ENCODE measurements around the gene IVNS1ABP. TPM values are rescaled to one million over a fixed set of nuclear protein-coding genes. Genes with fewer than 3 reads are reported as not detected.
"Not testable (repeated sequence)": the region's sequence is repeated elsewhere in the genome, so short reads cannot be mapped to it uniquely, and the experiment has no call there.

The IVNS1ABP gene
- total RNA-seq, 2 experiments from 2014 or later, result 259 to 263 TPM

DNA sequence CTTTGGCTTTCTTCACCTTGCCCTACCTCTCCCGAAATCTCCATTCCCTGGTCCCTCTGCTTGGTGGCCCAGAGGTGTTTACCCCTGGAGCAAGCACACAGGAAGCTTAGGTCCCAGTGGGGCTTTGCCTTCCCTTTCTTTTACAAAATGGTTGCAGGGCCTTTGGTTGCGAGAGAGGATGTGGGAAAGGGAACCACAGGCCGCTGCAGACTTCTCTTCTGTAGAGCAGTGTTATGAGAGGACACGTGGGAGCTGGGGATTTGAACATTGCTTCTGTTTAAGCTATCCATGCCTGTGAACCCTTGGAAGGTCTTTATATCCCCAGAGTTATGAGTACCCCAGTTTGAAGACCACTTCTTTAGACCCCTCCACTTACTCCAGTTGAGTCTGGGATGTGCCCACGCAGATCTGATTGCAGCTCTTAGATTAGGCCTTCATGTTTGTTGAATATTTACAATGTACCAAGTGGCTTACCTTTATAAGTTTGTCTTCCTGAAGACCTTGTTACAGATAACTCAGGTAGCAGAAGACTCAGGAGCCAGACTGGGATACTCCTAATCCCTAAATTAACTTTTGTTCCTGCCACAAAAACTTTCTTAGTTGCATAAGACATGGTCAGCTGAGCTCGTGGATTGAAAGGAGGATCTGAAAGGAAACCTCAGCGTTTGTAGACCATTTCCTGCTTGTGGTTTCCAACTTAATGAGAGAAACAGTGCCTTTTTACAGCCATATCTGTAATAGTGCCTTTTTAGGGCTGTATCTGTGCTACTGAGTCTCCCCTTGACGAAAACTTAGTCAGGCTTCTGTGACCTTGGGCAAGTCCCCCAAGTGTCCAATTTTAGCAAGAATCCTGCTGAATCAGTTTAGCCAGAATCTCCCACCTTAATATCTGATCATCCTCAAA is 21.9 kb upstream of the IVNS1ABP start:
- POLR2A ChIA-PET, result interaction anchor here (1.0 to 1.1 kb wide), 3 partner anchors 22 to 221 kb away, joined by 3 to 5 read pairs (median 3); partner anchors contain the start of gene IVNS1ABP
- CTCF ChIA-PET, result no interaction called here

- CTCF ChIA-PET, result no interaction called here
- POLR2A ChIA-PET, result no interaction called here
Measured at GRCh38 chr1:185337246-185337645, 20.2 kb upstream of the IVNS1ABP start.

DNA sequence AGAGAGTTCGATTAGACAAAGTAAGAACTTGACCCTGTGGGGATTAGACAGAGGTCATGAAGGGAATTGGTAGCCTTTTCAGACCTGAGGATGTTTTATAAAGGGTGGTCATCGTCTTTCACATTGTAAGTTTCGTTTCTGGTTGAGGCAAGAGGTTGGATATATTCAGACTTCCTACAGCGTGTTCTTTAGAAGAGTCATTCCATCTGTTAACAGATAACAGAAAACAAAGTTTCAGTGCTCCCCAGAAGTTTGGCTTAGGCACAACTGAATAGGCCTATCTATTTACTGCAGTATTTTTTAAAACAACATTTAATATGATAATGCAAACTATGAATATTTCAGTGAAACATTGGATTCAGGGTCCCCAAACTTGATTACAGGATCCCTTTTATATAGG is 17.1 kb upstream of the IVNS1ABP start:
- ChIA-PET CTCF (no interaction called here), POLR2A (no interaction called here)

DNA sequence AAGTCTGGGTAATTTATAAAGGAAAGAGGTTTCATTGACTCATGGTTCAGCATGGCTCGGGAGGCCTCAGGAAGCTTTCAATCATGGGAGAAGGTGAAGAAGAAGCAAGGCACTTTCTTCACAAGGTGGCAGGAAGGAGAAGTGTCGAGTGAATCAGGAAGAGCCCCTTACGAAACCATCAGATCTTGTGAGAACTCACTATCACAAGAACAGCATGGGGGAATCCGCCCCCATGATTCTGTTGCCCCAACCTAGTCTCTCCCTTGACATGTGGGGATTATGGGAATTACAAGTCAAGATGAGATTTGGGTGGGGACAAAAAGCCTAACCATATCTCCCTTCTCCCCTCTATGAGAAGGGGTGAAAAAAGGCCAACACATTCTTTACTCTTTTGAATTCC is 11.2 kb upstream of the IVNS1ABP start:
- POLR2A ChIA-PET, result no interaction called here

DNA sequence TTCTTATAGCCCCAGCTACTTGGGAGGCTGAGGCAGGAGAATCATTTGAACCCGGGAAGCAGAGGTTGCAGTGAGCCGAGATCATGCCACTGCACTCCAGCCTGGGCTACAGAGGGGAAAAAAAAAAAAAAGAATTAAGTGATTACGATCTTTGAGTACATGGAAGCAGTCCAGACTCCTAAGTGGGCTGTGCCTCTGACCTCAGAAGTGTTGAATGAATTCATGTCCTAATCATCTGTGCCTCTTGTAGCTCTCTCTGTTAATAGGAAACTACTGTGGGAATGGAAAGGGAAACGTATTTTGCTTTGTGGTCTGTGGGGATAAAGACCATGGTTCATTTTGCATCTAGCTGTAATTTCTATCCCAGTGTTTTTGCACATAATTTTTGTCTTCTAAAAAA is 8.4 kb upstream of the IVNS1ABP start:
- POLR2A ChIA-PET, result no interaction called here
- CTCF ChIA-PET, result interaction anchor here (0.7 kb wide), 1 partner anchor 113 kb away, joined by 3 read pairs; no protein-coding TSS in a partner anchor

More for the DNA sequence above, 11.2 kb upstream of the IVNS1ABP start:
- CTCF ChIA-PET, result no interaction called here

DNA sequence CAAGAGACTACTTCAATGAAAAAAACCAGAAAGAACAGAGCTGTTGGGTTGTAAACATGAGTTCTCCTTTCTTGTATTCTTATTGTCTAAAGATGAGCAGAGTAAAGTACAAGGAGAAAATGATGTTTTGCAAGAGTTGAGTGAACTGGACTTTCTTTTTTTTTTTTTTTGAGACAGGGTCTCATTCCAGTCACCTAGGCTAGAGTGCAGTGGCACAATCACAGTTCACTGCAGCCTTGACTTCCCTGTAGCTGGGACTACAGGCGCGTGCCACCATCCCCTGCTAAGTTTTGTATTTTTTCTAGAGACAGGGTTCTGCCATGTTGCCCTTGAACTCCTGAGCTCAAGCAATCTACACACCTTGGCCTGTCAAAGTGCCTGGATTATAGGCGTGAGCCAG is 7.1 kb upstream of the IVNS1ABP start:
- POLR2A ChIA-PET, result interaction anchor here (0.7 kb wide), 1 partner anchor 31 kb away, joined by 4 read pairs; no protein-coding TSS in a partner anchor
- CTCF ChIA-PET, result interaction anchor here (1.1 kb wide), 1 partner anchor 353 kb away, joined by 4 read pairs; no protein-coding TSS in a partner anchor

DNA sequence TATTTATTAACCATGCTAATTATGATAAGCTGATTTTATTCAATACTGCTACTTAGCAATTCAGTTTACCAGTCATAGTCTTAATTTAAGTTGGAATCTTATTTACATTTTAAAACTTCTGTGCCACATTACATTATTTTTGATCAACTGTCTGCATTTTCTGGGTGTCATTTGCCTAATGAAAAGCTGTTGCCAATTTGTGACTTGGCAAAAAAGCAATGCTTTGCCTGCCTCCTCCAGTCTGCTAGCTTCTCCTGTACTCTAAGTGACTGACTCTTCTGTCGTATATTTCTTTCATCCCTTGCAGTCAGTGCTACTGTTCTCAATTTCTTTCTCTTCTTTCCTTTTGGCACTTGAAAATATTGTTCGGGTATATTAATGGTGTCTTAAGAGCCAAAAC is 5.6 kb upstream of the IVNS1ABP start:
- ChIA-PET CTCF (no interaction called here), POLR2A (no interaction called here)

- POLR2A ChIA-PET, CTCF ChIA-PET: not testable (repeated sequence)
Measured at GRCh38 chr1:185321653-185322221, 4.7 kb upstream of the IVNS1ABP start.

DNA sequence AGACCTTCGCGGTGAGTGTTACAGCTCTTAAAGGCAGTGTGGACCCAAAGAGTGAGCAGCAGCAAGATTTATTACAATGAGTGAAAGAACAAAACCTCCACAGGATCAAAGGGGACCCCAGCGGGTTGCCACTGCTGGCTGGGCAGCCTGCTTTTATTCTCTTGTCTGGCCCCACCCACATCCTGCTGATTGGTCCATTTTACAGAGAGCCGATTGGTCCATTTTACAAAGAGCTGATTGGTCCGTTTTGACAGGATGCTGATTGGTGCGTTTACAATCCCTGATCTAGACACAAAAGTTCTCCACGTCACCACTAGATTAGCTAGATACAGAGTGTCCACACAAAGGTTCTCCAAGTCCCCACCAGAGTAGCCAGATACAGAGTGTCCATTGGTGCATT is 4.1 kb upstream of the IVNS1ABP start:
- CTCF ChIA-PET, POLR2A ChIA-PET: not testable (repeated sequence)

- CTCF ChIA-PET, result no interaction called here
- POLR2A ChIA-PET, result no interaction called here
Measured at GRCh38 chr1:185319139-185319475, 2.1 kb upstream of the IVNS1ABP start.

- ChIA-PET CTCF (interaction anchor here (0.9 to 2.0 kb wide), 4 partner anchors 108 to 242 kb away, joined by 3 to 10 read pairs (median 4); no protein-coding TSS in a partner anchor), POLR2A (interaction anchor here (1.4 to 3.7 kb wide), 2 partner anchors 121 to 241 kb away, joined by 8 to 16 read pairs; no protein-coding TSS in a partner anchor)
Measured at GRCh38 chr1:185318431-185319138, 1.5 kb upstream of the IVNS1ABP start.

DNA sequence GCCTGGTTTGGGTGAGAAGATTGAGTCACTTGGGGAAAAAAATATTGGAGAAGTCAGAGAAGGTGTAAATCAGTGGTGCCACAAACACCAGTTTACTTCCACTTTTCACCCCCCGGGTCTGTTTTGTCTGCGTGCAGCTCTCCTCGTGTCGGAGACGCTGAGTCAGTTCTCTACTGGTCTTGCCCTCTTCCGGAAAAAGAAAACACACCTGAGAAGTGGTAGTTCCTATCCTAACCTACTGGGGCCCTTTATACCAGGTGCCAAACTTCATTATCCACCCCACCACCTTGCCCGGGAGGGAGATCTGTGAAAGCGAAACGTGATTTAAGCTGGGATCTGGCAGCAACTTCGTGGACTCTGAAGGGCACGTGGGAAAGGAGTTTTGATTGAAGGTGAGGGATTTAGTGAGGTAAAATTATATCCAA is 855 bp upstream of the IVNS1ABP start:
- CTCF ChIA-PET, result interaction anchor here (0.9 to 2.0 kb wide), 5 partner anchors 109 to 250 kb away, joined by 3 to 10 read pairs (median 4); no protein-coding TSS in a partner anchor
- POLR2A ChIA-PET, result interaction anchor here (1.4 to 3.7 kb wide), 4 partner anchors 121 to 363 kb away, joined by 3 to 16 read pairs (median 10); no protein-coding TSS in a partner anchor

DNA sequence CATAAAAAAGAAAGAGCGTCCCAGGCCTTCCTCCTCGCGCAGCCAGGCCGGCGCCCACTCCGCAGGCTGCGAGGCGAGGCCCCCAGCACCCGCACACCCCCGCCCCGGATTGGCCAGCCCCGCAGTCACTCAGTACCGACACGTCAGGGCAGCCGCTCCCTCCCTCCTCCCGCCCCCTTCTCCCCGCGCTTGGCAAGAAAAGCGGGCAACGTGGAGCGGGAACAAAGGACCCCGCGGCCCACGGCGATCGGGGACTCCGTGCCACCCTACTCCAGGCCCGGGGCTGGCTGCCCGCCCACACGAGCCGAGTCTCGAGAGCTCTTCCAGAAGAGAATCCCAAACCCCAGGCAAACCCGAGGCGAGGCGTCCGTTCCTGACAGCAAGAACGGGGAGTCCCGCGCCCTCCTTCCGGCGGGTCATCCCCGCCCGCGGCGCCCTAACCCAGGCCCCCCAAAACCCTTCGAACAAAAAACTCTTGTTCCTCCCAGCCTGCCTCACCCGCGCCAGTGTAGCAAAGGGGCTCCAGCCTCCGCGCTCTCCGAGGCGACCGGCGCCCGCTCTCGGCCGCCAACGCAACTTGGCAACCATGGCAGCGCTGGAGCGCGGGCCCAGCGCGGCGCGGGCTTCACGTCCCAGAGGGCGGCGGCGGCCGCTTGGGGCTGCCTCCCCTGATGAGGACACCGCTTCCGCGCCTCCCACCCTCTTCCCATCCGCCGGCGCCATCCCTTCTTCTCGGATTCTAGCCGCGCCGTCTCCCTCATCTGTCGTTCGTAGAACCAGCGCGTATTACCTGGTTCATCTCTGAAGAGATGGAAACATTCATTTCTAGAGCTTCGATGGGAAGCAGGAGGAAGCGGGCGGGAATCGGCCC is 645 bp downstream of the IVNS1ABP start:
- ChIA-PET CTCF (interaction anchor here (1.0 to 2.0 kb wide), 4 partner anchors 244 to 336 kb away, joined by 3 to 10 read pairs (median 4); no protein-coding TSS in a partner anchor), POLR2A (interaction anchor here (0.5 to 3.7 kb wide), 12 partner anchors 11 to 1289 kb away, joined by 3 to 16 read pairs (median 4); no protein-coding TSS in a partner anchor)

GRCh38 chr1:185315445-185316071 is 1.5 kb downstream of the IVNS1ABP start:
- CTCF ChIA-PET, result interaction anchor here (1.0 to 1.3 kb wide), 2 partner anchors 321 to 337 kb away, joined by 3 read pairs; no protein-coding TSS in a partner anchor
- POLR2A ChIA-PET, result interaction anchor here (1.0 to 3.7 kb wide), 4 partner anchors 10 to 355 kb away, joined by 3 to 16 read pairs (median 4); no protein-coding TSS in a partner anchor

DNA sequence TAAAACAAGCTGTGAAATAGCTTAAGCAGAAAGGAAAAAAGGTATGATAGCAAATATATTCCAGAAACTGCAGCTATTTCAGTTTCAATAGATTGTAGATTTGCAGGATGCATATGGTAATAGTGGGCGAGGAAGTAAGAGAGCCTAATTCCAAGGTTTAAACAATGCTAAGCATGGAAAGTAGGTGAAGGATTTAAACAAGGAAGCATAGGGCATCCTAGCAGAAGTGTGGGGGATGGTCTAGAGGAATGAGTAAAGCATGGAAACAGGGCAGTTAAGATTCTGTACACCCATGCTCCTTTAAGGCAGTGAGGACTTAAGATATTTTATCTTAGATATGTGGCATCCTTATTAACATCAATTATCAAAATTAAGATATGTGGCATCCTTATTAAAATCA is 2.6 kb downstream of the IVNS1ABP start:
- POLR2A ChIA-PET, result no interaction called here
- CTCF ChIA-PET, result interaction anchor here (1.1 kb wide), 1 partner anchor 366 kb away, joined by 4 read pairs; no protein-coding TSS in a partner anchor

DNA sequence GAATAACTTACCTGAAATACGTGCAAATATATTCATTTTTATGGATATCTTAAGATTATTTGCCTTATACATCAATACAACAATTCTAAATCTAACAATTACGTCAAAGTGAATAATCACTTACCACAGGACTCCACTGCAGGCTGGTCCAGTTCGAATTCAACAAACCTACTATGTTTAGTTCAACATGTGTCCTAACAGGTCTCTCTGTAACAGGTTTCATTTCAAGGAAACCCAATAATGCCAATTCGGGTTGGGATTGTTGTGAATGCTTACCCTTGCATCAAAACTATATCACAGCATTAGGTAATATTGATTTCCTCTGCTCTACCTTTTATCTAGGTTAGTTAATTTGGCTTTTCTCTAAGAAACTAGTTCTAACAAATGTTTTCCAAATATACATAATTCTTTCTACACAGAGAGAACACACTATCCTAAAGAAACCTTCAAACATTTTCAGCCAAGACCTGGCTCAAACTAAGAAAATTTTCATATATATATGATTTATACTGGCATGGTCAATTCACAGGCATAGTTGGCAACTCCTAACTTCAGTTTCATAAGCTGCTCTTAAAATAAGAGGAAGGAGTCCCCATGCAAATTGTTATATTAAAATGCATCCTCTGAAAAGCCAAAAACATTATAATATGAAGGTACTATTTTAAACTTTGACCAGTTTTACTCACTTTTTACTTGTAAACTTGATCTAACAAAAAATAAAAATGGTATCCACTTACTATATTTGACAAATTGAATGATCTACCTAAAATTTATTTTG is 4.5 kb downstream of the IVNS1ABP start:
- CTCF ChIA-PET, result no interaction called here
- POLR2A ChIA-PET, result no interaction called here

- ChIA-PET CTCF (no interaction called here), POLR2A (no interaction called here)
Measured at GRCh38 chr1:185311589-185312225, 5.3 kb downstream of the IVNS1ABP start.
